Effector memory CD4-positive, alpha-beta T cell (primary cell): Measurements from ENCODE around the gene SLC7A14.

ENCODE experiments used
- DNase-seq, 3 donors: peaks; one replicate each; pipeline ENCODE4 v3.0.0-alpha.2; 2020
- H3K27ac ChIP-seq: 2 replicates; pipeline ENCODE4 v1.7.0; 2013; ENCODE audit warnings: mild to moderate bottlenecking, low read length, moderate library complexity; ENCODE audit not compliant: insufficient read depth, poor library complexity, severe bottlenecking
- H3K27me3 ChIP-seq: replicated peaks from 2 replicates; pipeline ENCODE4 v1.7.0; 2013; ENCODE audit warnings: mild to moderate bottlenecking, low read length; ENCODE audit not compliant: insufficient read depth, control insufficient read depth, poor library complexity, severe bottlenecking
- H3K36me3 ChIP-seq: 2 replicates; pipeline ENCODE4 v1.7.0; 2013; ENCODE audit warnings: mild to moderate bottlenecking, low read length, moderate library complexity; ENCODE audit not compliant: control insufficient read depth, insufficient read depth
- H3K4me1 ChIP-seq: 2 replicates; pipeline ENCODE4 v1.7.0; 2013; ENCODE audit warnings: low read length, mild to moderate bottlenecking; ENCODE audit not compliant: control insufficient read depth, insufficient read depth, poor library complexity, severe bottlenecking
- H3K4me3 ChIP-seq: 2 replicates; pipeline ENCODE4 v1.7.0; 2013; ENCODE audit warnings: low read length, low read depth, mild to moderate bottlenecking; ENCODE audit not compliant: insufficient read depth, poor library complexity, severe bottlenecking
- H3K9me3 ChIP-seq: 2 replicates; pipeline ENCODE4 v1.7.0; 2013; ENCODE audit warnings: mild to moderate bottlenecking, low read length, moderate library complexity; ENCODE audit not compliant: control insufficient read depth

The SLC7A14 gene

DNA sequence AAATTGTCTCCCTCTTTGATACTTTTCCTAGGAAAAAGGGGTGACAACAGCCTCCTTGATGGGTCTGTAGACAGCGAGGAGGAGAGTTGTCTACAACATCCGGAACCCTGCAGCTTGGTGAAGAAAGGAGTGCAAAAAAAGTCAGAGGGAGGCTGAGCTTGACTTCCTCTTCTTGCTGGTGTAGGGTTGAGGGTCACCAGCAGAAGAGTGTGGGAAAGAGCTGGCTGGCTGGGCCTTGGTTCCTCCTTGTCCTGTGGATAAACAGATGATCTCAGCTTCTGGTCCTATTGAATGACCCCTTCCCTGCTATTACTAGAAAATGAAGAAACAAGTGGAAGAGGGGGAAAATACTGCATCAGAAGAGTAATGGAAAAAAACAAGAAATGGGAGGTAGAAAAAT, 20.4 kb downstream of the SLC7A14 start:
- no peak for DNase-seq
- H3K27me3 ChIP-seq, result no peaks in the 10 kb centered on the region
- no peaks in the 10 kb centered on the region for H3K9me3 ChIP-seq
- no peaks in the 10 kb centered on the region for H3K36me3 ChIP-seq
- no peak overlapping the region for H3K4me3 ChIP-seq
- H3K4me1 ChIP-seq, result no peaks in the 10 kb centered on the region
- H3K27ac ChIP-seq, result no peak overlapping the region

DNA sequence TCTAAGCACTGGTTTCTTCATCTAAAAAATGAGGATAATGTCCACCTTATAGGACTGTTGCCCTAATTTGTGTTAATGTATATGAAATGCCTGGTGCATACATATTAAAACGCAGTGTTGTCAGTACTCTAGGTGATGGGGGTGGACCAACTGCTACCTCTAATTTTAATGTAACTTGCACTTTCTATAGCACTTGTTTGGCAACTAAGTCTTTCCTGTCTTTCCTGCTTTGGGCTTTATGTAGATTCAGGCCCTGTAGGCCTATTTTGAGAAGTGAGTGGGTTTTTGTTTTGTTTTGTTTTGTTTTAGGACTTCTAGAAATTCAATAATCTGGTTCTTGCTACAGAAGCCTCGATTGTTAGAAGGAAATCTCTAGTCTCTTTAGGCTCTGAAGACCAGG, 21.2 kb downstream of the SLC7A14 start:
- no peak overlapping the region for H3K4me3 ChIP-seq
- H3K27ac ChIP-seq, result no peak overlapping the region
- no peaks in the 10 kb centered on the region for H3K4me1 ChIP-seq
- DNase-seq, result no peak
- no peaks in the 10 kb centered on the region for H3K27me3 ChIP-seq
- no peaks in the 10 kb centered on the region for H3K36me3 ChIP-seq
- no peaks in the 10 kb centered on the region for H3K9me3 ChIP-seq

DNA sequence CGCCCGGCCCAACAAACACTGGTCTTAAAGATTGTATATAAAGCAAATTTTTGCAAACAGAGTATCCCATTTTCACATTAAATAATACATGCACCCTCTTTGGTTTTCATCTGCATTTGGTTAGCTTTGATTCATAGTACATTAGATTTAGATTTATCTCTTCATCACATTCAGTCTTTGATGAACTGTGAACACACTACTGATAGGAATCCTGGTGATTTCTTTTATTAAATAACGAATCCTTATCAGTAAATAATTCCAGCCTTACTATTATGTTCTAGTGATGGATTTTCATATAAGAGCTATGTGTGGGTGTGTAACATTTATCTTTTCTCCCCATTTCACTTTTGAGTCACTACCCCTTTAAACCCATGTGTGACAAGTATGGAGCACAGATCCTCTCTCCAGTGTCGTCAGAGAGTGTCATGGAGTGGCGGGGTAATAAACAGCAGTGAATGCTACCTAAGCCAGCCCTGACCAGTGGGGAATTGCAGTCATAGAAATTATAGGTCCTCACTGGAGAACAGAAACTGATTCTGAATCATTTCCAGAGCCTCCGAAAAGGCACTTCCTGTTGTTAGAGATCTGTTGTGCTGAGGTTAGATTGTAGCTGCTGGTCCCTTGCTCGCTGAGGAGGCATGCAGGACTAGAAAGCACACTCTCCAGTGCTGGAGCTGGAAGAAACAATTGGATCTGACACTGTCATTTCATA, 22.0 kb downstream of the SLC7A14 start:
- no peak for DNase-seq
- no peaks in the 10 kb centered on the region for H3K4me1 ChIP-seq
- no peaks in the 10 kb centered on the region for H3K27me3 ChIP-seq
- H3K27ac ChIP-seq, result no peak overlapping the region
- no peak overlapping the region for H3K4me3 ChIP-seq
- H3K9me3 ChIP-seq, result no peaks in the 10 kb centered on the region
- no peaks in the 10 kb centered on the region for H3K36me3 ChIP-seq

DNA sequence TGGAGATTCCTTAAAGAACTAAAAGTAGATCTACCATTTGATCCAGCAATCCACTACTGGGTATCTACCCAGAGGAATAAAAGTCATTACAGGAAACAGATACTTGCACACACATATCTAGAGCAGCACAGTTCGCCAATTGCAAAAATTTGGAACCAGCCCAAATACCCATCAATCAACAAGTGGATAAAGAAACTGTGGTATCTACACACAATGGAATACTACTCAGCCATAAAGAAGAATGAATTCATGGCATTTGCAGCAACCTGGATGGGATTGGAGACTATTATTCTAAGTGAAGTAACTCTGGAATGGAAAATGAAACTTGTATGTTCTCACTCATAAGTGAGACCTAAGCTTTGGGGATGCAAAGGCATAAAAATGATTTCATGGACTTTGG, 23.8 kb downstream of the SLC7A14 start:
- no peaks in the 10 kb centered on the region for H3K27me3 ChIP-seq
- H3K36me3 ChIP-seq, result no peaks in the 10 kb centered on the region
- no peak overlapping the region for H3K27ac ChIP-seq
- H3K9me3 ChIP-seq, result no peaks in the 10 kb centered on the region
- no peak for DNase-seq
- H3K4me3 ChIP-seq, result no peak overlapping the region
- no peaks in the 10 kb centered on the region for H3K4me1 ChIP-seq

DNA sequence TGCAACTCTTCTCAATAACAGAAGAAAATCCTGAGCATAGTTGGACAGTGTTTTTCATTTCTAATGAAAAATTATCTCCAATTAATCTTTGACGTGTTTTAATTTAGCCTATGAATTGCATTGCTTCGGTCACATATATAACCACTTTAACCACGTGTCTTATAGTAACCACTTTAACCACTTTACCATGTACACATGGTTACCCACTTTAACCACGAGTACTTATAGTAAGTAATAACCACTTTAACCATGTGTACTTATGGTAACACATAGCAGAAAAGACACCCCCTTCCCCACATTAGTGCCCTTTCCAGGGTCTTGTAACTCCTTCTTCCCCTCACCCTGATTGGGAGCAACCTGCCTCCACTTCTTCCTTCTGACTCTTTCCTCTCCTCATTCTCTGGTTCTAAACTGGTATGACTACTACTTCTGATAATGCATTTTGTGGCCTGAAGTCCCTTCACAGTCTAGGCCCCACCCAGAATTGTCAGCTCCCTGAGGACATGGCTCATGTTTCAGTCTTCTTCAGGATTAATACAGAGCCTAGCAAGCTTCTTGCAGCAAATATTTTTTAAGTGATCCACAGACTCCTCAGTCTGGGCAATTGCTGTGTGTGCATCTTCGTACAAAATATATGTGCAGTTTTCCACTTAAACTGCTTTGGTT, 25.0 kb downstream of the SLC7A14 start:
- Histone ChIP-seq H3K27me3 (no peaks in the 10 kb centered on the region), H3K36me3 (no peaks in the 10 kb centered on the region), H3K4me1 (no peaks in the 10 kb centered on the region), H3K27ac (no peak overlapping the region), H3K4me3 (no peak overlapping the region), H3K9me3 (no peaks in the 10 kb centered on the region)
- no peak for DNase-seq

DNA sequence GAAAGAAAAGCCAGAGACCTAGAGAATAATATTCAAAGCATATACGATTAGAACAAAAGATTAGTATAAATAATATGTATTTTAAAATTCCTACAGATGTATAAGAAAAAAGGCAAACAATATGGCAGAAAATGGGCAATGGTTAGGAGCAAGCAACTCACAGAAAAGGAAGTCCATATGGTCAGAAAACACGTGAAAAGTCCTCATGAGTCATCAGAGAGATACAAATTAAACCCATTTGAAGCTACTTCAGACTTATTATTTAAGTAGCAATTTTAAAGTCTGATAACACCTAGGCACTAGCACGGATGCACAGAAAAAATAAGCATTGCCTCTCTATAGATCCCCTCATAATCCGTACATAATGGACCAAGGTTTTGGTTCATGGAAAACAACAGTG, 25.6 kb downstream of the SLC7A14 start:
- Histone ChIP-seq H3K36me3 (no peaks in the 10 kb centered on the region), H3K9me3 (no peaks in the 10 kb centered on the region), H3K4me3 (no peak overlapping the region), H3K27ac (no peak overlapping the region), H3K27me3 (no peaks in the 10 kb centered on the region), H3K4me1 (no peaks in the 10 kb centered on the region)
- DNase-seq, result no peak

DNA sequence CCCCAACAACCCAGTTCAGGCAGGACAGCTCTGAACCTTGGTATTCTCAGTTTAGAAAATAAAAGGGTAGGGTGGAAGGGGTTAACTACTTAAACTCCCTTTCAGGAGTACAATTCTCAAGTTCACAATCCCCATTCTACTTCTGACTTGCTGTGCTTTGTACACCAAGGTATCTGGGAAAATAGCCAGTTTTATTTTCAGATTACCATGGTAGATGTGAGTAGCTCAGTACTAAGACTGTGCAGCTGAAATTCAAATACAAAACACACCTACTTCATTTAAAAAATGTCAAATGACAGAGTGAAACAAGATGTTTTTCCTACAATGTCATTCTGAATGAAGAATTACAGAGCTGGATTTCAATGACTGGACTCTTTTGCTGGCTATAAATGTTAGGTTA, 27.4 kb downstream of the SLC7A14 start:
- DNase-seq, result no peak
- Histone ChIP-seq H3K4me1 (no peaks in the 10 kb centered on the region), H3K27ac (no peak overlapping the region), H3K9me3 (no peaks in the 10 kb centered on the region), H3K36me3 (no peaks in the 10 kb centered on the region), H3K4me3 (no peak overlapping the region), H3K27me3 (no peaks in the 10 kb centered on the region)

DNA sequence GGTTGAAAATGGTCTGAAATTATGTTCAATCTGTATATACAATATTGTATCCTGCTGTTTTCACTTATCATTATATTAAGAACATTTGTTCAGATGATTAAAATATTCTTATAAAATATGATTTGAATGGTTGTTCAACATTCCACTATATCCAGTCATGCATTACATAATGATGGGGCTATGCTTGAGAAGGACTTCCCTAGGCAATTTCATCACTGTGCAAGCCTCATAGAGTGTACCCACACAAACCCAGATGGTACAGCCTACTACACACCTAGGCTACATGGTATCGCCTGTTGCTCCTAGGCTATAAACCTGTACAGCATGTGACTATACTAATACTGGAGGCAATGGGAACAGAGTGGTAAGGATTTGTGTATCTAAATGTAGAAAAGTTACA, 30.5 kb downstream of the SLC7A14 start:
- Histone ChIP-seq H3K27me3 (no peaks in the 10 kb centered on the region), H3K27ac (no peak overlapping the region), H3K9me3 (no peaks in the 10 kb centered on the region), H3K4me3 (no peak overlapping the region), H3K4me1 (no peaks in the 10 kb centered on the region), H3K36me3 (no peaks in the 10 kb centered on the region)
- DNase-seq, result no peak

DNA sequence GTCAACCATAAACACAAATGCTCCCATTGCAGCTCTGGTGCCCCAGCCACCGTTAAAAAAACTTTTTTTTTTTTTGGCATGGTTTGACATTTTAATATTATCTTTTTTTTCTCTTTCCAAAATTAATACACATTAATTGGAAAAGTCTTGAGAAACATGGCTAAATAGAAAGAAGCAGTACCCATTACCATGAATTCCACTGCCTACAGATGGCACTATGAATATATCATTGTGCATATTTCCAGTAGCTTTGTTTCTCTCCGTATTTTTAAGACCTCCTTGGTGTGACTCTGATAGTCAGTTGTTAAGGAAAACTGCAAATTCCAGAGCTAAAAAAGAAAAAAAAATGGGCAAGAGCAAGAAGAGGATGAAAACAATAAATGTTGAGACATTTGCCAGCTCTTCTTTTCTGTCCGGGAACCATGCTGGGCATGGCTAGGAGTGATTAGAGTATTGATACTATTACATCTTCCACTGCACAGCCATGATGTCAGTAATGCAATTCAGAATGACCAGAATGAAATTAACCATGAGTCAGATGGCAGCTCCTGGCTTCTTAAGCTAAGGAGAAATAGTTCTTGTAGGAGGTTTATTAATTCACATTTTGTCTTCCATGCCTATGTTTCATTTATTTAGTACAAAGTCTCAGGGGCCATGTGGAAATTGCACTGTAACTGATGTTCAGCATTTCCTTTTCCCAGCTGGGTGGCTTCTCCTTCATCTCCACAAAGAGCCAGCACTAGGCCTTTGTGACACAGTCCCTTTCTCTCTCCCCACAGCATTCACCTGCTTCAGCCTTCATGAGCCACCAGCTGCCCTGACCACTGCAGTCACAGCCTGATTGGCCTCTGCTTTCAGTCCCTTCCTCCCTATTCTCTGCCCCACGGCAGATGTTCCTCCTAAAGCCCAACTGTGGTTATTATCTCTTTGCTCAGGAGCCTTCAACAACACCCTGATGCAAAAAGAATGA, 31.8 kb downstream of the SLC7A14 start:
- no peak overlapping the region for H3K4me3 ChIP-seq
- no peaks in the 10 kb centered on the region for H3K27me3 ChIP-seq
- no peaks in the 10 kb centered on the region for H3K9me3 ChIP-seq
- no peaks in the 10 kb centered on the region for H3K36me3 ChIP-seq
- no peak for DNase-seq
- no peak overlapping the region for H3K27ac ChIP-seq
- H3K4me1 ChIP-seq, result no peaks in the 10 kb centered on the region

DNA sequence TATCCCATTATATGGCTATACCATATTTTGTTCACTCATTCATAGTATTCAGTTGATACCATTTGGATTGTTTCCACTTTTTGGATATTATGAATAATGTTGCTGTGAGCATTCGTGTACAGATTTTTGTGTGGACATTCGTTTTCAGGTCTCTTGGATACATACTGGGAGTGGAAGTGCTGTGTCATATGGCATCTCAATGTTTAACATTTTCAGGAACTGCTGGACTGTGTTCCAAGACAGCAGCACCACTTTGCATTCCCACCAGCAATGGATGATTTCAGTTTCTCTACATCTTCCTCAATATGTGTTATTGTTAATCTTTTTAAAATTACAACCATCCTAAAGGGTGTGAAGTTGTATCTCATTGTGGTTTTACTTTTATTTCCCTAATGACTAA, 34.6 kb downstream of the SLC7A14 start:
- Histone ChIP-seq H3K4me1 (no peaks in the 10 kb centered on the region), H3K36me3 (no peaks in the 10 kb centered on the region), H3K4me3 (no peak overlapping the region), H3K27me3 (no peaks in the 10 kb centered on the region), H3K27ac (no peak overlapping the region), H3K9me3 (no peaks in the 10 kb centered on the region)
- DNase-seq, result no peak
